Activated CD4-positive, alpha-beta memory T cell treated with anti-CD3 and anti-CD28 coated beads for 36 hours (primary cell): ENCODE data around the gene IRF5. TPM values are rescaled to one million over a fixed set of nuclear protein-coding genes. Genes with fewer than 3 reads are reported as not detected.
A peak's percentile ranks its signal among the peaks of the same experiment; 100 is the strongest.

Experiments used
- CTCF ChIA-PET: fragments of 350-600 bp; sonication (Branson Sonifier 250); formaldehyde crosslinking; loops from one replicate; lab custom pipeline; 2021; ENCODE audit warnings: antibody characterized with exemption, inconsistent platforms; lab: Charles Lee
- POLR2A ChIA-PET: fragments of 350-600 bp; sonication (Branson Sonifier 250); formaldehyde crosslinking; loops from one replicate; lab custom pipeline; 2021; ENCODE audit warnings: antibody characterized with exemption; lab: Charles Lee
- DNase-seq: peaks from one replicate; pipeline ENCODE4 v3.0.0-alpha.2; 2020
- H3K27ac Mint-ChIP-seq: one replicate; pipeline ENCODE4 v1.8.0; 2021; ENCODE audit warnings: mixed read lengths
- H3K27me3 Mint-ChIP-seq: one replicate; pipeline ENCODE4 v1.8.0; 2021; ENCODE audit warnings: mixed read lengths
- H3K36me3 Mint-ChIP-seq: one replicate; pipeline ENCODE4 v1.8.0; 2021; ENCODE audit warnings: mixed read lengths
- H3K4me1 Mint-ChIP-seq: one replicate; pipeline ENCODE4 v1.8.0; 2021; ENCODE audit warnings: low read depth, mixed read lengths
- H3K4me3 Mint-ChIP-seq: one replicate; pipeline ENCODE4 v1.8.0; 2021; ENCODE audit warnings: mild to moderate bottlenecking, mixed read lengths
- H3K9me3 Mint-ChIP-seq: one replicate; pipeline ENCODE4 v1.8.0; 2021; ENCODE audit warnings: mixed read lengths
- intact Hi-C: fragments of 100-400 bp; cut with micrococcal nuclease; formaldehyde crosslinking; loops from one replicate; pipeline ENCODE4 v1.15.1; 2023
- total RNA-seq, 2 experiments: library from RNA; stranded (reverse); gene quantifications; one replicate each; pipeline ENCODE4 v1.2.3, GENCODE V29; 2021

Gene IRF5
- total RNA-seq, 2 experiments from 2014 or later = 21.7 to 22.9 TPM

DNA sequence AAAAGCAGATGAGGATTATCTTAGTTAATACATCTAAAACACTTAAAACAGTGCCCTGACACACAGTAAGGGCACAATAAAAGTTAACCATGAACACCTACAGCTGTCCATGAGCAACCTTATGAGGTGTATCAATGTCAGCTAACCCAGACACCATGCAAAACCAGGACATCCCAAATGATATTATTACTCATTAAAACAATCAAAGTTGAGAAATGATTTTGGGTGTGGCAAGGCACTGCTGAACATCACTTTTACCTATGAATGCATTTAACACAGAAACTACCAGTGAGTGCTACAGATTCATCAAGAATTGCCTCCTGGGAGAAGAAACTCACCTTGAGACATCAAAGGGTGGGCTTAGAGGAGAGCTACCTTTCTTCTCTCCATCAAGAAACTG is 18.3 kb downstream of the IRF5 start:
- H3K4me3 Mint-ChIP-seq = no peak overlapping the region
- DNase-seq = no peak
- no peak overlapping the region for H3K27ac Mint-ChIP-seq
- H3K9me3 Mint-ChIP-seq = no peaks in the 10 kb centered on the region
- peaks cover 44% of the 10 kb centered on the region for H3K36me3 Mint-ChIP-seq
- CTCF ChIA-PET = interaction anchor here (2.5 kb wide), 1 partner anchor 9 kb away, joined by 7 read pairs; no protein-coding TSS in a partner anchor
- H3K27me3 Mint-ChIP-seq = no peaks in the 10 kb centered on the region
- intact Hi-C loops = no loop called here
- POLR2A ChIA-PET = no interaction called here
- H3K4me1 Mint-ChIP-seq = peaks cover 22% of the 10 kb centered on the region

DNA sequence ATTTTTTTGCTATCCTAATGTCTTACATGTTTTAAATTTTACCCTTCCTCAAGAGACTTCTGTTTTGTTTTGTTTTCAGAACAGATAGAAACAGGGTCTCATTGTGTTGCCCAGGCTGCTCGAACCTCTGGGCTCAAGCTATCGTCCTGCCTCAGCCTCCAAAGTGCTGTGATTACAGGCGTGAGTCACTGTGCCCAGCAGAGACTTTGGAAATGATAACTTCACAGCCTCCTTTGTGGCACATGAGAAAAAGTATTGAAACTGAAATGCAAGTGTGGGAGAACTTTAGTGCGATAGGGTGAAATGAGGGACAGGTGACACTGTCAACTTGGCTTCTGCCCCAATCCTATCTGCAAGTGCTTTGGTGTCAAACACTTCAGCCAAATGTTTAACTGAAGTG is 21.6 kb downstream of the IRF5 start:
- Mint-ChIP-seq H3K27me3 (no peaks in the 10 kb centered on the region), H3K27ac (peak overlapping the region; percentile 19), H3K36me3 (peaks cover 39% of the 10 kb centered on the region), H3K4me3 (no peak overlapping the region), H3K9me3 (no peaks in the 10 kb centered on the region), H3K4me1 (peaks cover 39% of the 10 kb centered on the region)
- POLR2A ChIA-PET = interaction anchor here (1.3 kb wide), 1 partner anchor 19 kb away, joined by 3 read pairs; no protein-coding TSS in a partner anchor
- intact Hi-C loops = no loop called here
- DNase-seq = peak; percentile 55
- CTCF ChIA-PET = interaction anchor here (0.5 to 1.4 kb wide), 3 partner anchors 12 to 133 kb away, joined by 3 to 4 read pairs (median 4); no protein-coding TSS in a partner anchor

DNA sequence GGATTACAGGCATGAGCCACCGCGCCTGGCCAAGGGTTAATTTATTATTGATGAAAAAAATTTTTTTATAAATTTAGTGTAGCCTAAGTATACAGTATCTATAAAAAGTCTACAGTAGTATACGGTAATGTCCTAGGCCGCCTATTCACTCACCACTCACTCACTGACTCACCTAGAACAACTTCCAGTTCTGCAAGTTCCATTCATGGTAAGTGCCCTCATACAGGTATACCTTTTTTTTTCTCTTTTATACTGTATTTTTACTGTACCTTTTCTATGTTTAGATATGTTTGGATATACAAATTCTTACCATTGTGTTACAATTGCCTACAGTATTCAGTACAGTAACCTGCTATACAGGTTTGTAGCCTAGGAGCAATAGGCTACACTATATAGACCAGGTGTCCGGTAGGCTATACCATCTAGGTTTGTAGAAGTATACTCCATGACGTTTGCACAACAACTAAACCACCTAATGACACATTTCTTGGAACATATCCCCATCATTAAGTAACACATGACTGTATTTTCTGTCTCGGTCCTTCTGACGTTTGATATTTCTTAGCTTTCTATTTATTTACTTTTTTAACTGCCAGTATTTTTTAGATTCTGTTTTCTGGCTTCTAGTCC is 23.4 kb downstream of the IRF5 start:
- CTCF ChIA-PET = no interaction called here
- H3K9me3 Mint-ChIP-seq = no peaks in the 10 kb centered on the region
- H3K4me3 Mint-ChIP-seq = no peak overlapping the region
- POLR2A ChIA-PET = no interaction called here
- H3K36me3 Mint-ChIP-seq = peaks cover 40% of the 10 kb centered on the region
- no peak for DNase-seq
- no peak overlapping the region for H3K27ac Mint-ChIP-seq
- no peaks in the 10 kb centered on the region for H3K27me3 Mint-ChIP-seq
- peaks cover 37% of the 10 kb centered on the region for H3K4me1 Mint-ChIP-seq
- intact Hi-C loops = loop anchor here (10.0 kb wide), 1 partner anchor 46 kb away; the partner anchor contains the start of gene KCP

DNA sequence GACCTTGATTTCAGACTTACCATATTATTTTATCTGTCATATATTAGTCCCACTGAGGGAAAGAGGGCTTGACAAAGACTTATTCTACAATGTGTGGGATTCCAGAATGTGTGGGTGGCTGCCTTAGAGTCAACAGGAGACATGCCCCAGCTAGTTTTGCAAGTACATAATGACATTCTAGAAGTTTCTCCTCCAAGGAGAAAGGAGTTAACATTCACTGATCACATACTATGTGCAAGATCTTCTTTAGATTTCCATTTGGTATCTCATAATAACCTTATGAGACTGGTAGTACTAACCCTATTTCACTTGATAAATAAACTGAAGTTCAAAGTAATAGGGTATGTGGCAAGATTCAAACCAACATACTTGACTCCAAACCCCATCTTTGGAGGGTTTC is 25.2 kb downstream of the IRF5 start:
- no peak for DNase-seq
- intact Hi-C loops = loop anchor here (1.0 to 10.0 kb wide), 8 partner anchors 9 to 224 kb away; partner anchors contain the start of genes CALU, KCP and TNPO3
- peak overlapping the region; percentile 73 for H3K27ac Mint-ChIP-seq
- no peaks in the 10 kb centered on the region for H3K27me3 Mint-ChIP-seq
- H3K36me3 Mint-ChIP-seq = peaks cover 39% of the 10 kb centered on the region
- H3K9me3 Mint-ChIP-seq = no peaks in the 10 kb centered on the region
- POLR2A ChIA-PET = interaction anchor here (1.3 to 1.8 kb wide), 3 partner anchors 15 to 92 kb away, joined by 3 to 5 read pairs (median 4); partner anchors contain the start of gene TNPO3
- peak overlapping the region; percentile 0 for H3K4me3 Mint-ChIP-seq
- H3K4me1 Mint-ChIP-seq = peaks cover 37% of the 10 kb centered on the region
- CTCF ChIA-PET = interaction anchor here (0.9 to 1.6 kb wide), 3 partner anchors 9 to 201 kb away, joined by 3 to 8 read pairs (median 4); no protein-coding TSS in a partner anchor

DNA sequence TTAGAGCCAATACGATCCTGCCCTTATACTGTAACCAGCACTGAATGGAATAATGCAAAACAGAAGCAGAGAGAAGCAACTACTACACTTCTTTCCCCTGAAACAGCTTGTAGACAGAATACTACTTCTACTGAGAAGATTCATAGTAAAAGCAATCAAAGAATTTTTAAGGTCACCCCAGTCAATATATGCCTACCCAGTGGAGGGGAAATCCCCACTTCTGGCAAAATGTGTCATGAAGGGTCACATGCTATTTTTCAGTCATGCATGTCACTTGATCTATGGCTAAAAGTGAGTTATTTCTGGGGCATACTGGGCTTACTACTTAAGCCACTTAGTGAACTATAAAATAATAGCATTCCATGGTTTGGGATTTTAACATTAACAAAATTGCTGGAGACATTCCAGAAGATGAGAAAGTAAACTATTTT is 25.6 kb downstream of the IRF5 start:
- DNase-seq = peak; percentile 70
- Mint-ChIP-seq H3K36me3 (peaks cover 38% of the 10 kb centered on the region), H3K4me3 (no peak overlapping the region), H3K27ac (peak overlapping the region; percentile 73), H3K4me1 (peaks cover 37% of the 10 kb centered on the region), H3K9me3 (no peaks in the 10 kb centered on the region), H3K27me3 (no peaks in the 10 kb centered on the region)
- ChIA-PET POLR2A (interaction anchor here (1.3 to 1.8 kb wide), 3 partner anchors 16 to 91 kb away, joined by 3 to 5 read pairs (median 4); partner anchors contain the start of gene TNPO3), CTCF (interaction anchor here (1.3 to 1.6 kb wide), 2 partner anchors 10 to 128 kb away, joined by 3 to 8 read pairs; no protein-coding TSS in a partner anchor)
- intact Hi-C loops = loop anchor here (1.0 to 10.0 kb wide), 6 partner anchors 23 to 225 kb away; partner anchors contain the start of genes CALU, KCP and TNPO3

DNA sequence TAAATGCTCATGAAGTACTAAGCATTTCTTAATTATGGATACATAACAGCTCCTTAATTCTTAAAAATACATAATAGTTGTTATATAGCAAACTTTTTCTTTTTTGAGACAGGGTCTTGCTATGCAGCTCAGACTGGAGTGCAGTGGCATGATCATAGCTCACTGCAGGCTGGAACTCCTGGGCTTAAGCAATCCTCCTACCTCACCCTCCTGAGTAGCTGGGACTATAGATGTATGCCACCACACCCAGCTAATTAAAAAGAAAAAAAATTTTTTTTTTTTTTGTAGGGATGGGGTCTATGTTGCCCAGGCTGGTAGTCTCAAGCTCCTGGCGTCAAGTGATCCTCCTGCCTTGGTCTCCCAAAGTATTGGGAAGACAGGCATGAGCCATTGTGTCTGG is 30.9 kb downstream of the IRF5 start:
- peaks cover 2% of the 10 kb centered on the region for H3K4me1 Mint-ChIP-seq
- POLR2A ChIA-PET = no interaction called here
- no peak for DNase-seq
- intact Hi-C loops = loop anchor here (10.0 kb wide), 1 partner anchor 54 kb away; the partner anchor contains the start of gene KCP
- no peaks in the 10 kb centered on the region for H3K27me3 Mint-ChIP-seq
- peaks cover 49% of the 10 kb centered on the region for H3K36me3 Mint-ChIP-seq
- no peak overlapping the region for H3K4me3 Mint-ChIP-seq
- CTCF ChIA-PET = no interaction called here
- H3K9me3 Mint-ChIP-seq = no peaks in the 10 kb centered on the region
- no peak overlapping the region for H3K27ac Mint-ChIP-seq

DNA sequence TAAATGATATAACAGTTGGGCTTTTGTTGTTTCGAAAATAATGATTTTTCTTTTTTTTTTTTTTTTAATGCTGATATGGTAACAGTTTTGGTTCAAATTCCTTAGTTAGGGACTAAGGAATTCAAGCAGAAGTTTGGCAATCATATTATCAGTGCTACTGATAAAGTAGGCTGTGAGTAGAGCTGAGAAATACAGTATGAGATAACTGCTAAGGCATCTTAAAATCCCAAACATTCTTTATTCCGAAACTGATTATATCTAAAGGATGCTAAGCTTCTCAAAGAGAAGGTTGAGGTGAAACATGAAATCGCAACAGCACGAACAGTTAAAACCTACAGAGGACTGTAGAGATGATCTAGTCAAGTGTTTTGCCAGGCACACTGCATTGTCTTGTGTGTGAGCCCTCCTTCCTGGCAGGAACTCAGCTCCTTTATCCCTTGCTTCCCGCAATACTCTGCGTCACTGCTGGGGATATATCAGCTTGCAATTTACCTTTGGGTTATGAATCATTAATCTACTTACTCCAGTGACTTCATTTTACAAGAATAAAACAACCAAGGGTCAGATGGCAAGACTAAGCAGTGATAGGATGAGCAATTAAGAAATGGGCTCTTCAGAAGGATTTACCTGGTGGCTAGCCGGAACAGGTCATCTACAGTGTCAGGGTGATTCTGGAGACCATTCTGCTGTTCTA is 36.7 kb downstream of the IRF5 start:
- ChIA-PET POLR2A (no interaction called here), CTCF (no interaction called here)
- Mint-ChIP-seq H3K27me3 (no peaks in the 10 kb centered on the region), H3K27ac (no peak overlapping the region), H3K4me3 (no peak overlapping the region), H3K4me1 (no peaks in the 10 kb centered on the region), H3K9me3 (no peaks in the 10 kb centered on the region), H3K36me3 (peaks cover 56% of the 10 kb centered on the region)
- DNase-seq = no peak
- intact Hi-C loops = no loop called here

DNA sequence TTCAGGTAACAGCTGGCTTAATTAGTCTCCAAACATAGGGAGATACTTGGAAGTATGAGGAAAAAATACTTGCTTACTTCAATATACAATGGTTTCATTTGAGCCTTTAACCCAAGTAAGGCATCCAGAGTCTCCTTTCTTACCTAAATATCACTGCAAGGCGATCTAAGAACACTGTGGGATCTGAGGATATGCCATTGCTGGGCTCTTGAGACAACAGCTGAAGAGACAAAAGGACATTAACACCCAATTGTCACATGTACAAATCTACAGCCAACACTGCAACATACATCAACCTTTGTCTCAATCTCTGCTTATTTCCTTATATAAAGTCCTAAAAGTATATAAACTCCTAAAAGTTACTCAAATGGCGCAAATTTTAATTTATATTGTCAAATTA is 44.4 kb downstream of the IRF5 start:
- Mint-ChIP-seq H3K27me3 (no peaks in the 10 kb centered on the region), H3K9me3 (no peaks in the 10 kb centered on the region), H3K4me1 (no peaks in the 10 kb centered on the region), H3K4me3 (no peak overlapping the region), H3K27ac (peak overlapping the region; percentile 28), H3K36me3 (peaks cover 47% of the 10 kb centered on the region)
- CTCF ChIA-PET = no interaction called here
- POLR2A ChIA-PET = no interaction called here
- no peak for DNase-seq
- intact Hi-C loops = no loop called here

DNA sequence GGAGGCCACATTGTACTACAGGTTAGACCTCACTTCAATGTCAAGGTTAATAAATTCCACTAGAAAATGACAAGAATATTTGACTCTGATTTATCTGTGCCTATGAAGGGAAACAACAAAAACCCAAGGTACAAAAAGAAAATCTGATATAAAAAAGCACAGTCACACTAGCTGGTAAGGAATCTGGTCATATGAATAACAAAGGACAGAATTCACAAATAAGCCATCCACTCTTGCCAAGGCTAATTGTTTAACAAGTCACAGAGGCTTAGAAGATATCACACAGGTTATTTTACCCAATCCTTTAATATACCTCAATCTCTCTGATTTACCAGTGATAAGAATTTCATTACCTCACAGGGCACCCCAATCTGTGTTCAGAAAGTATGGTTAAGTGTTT is 47.9 kb downstream of the IRF5 start:
- intact Hi-C loops = no loop called here
- H3K36me3 Mint-ChIP-seq = peaks cover 36% of the 10 kb centered on the region

DNA sequence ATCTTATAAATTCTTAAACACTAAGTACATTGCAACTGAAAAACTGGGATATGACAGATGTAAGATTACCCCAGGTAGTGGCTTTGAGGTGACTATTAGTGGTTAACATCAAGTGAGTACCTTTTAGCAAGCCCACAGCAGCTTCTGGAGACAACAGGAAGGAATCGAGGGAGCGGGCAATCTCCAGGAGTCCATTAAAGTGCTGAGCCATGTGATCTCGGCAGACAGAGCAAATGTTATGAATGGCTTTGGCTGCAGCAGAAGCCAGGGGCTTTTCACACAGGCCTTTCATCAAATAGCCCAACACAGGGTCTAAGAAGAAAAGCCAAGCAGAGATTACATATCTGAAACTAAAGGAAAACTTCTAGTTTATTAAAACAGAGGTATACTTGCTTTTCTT is 48.9 kb downstream of the IRF5 start:
- Mint-ChIP-seq H3K27ac (no peak overlapping the region), H3K36me3 (peaks cover 39% of the 10 kb centered on the region), H3K4me3 (no peak overlapping the region), H3K27me3 (no peaks in the 10 kb centered on the region), H3K4me1 (no peaks in the 10 kb centered on the region), H3K9me3 (no peaks in the 10 kb centered on the region)
- intact Hi-C loops = no loop called here
- DNase-seq = no peak
- CTCF ChIA-PET = interaction anchor here (1.0 kb wide), 1 partner anchor 40 kb away, joined by 3 read pairs; no protein-coding TSS in a partner anchor
- POLR2A ChIA-PET = interaction anchor here (1.2 kb wide), 1 partner anchor 68 kb away, joined by 4 read pairs; no protein-coding TSS in a partner anchor

More for the DNA sequence above, 47.9 kb downstream of the IRF5 start:
- no peak overlapping the region for H3K4me3 Mint-ChIP-seq
- no peaks in the 10 kb centered on the region for H3K27me3 Mint-ChIP-seq
- H3K9me3 Mint-ChIP-seq = no peaks in the 10 kb centered on the region
- POLR2A ChIA-PET = no interaction called here
- DNase-seq = no peak
- CTCF ChIA-PET = interaction anchor here (1.0 kb wide), 1 partner anchor 39 kb away, joined by 3 read pairs; no protein-coding TSS in a partner anchor
- no peak overlapping the region for H3K27ac Mint-ChIP-seq
- H3K4me1 Mint-ChIP-seq = no peaks in the 10 kb centered on the region

DNA sequence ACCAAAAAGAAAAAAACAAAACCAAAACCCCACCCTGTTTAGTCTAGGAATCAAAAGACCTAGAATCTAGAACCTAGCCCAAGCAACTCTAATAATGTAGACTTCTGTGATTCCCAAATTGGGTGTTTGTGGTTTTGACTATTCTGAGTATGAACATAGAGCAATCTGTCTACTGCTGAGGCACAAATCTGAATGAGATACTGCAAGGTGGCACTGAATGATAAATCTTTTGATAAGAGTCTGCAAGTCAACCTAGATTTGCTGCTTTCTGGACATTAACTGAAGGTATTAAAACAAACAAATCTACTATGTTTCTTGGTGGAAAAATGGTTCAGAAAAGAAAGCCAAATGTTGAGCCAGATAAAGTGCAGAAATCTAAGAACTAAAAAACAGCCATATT is 50.6 kb downstream of the IRF5 start:
- Mint-ChIP-seq H3K4me3 (no peak overlapping the region), H3K4me1 (no peaks in the 10 kb centered on the region), H3K9me3 (no peaks in the 10 kb centered on the region), H3K27me3 (no peaks in the 10 kb centered on the region), H3K27ac (no peak overlapping the region), H3K36me3 (peaks cover 32% of the 10 kb centered on the region)
- CTCF ChIA-PET = no interaction called here
- POLR2A ChIA-PET = no interaction called here
- no peak for DNase-seq
- intact Hi-C loops = no loop called here

DNA sequence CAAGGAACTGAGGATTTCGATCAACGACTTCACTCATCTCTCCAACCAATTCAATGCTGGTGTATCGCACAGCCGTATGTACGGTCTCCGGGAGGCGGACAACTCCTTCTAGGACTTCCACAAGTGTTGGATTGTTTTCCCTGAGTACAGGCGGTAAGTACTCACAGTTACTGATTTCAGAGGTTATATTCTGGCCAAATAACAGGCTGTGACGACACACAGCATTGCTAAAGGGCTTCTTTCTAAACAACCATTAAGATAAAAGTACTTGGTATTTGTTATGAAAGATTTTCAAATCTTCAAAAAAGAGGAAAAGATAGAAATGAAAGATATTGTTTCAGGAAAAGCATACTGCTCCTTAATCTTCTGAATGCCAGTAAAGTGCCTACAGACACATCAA is 52.2 kb downstream of the IRF5 start:
- POLR2A ChIA-PET = no interaction called here
- CTCF ChIA-PET = no interaction called here
- H3K27ac Mint-ChIP-seq = no peak overlapping the region
- H3K9me3 Mint-ChIP-seq = no peaks in the 10 kb centered on the region
- H3K27me3 Mint-ChIP-seq = no peaks in the 10 kb centered on the region
- DNase-seq = no peak
- intact Hi-C loops = no loop called here
- no peaks in the 10 kb centered on the region for H3K4me1 Mint-ChIP-seq
- no peak overlapping the region for H3K4me3 Mint-ChIP-seq
- peaks cover 27% of the 10 kb centered on the region for H3K36me3 Mint-ChIP-seq
